Type B pancreatic cell (in vitro differentiated cells): ENCODE results near the gene IFNE. TPM values are rescaled to one million over a fixed set of nuclear protein-coding genes. Genes with fewer than 3 reads are reported as not detected.
"Not testable (repeated sequence)": the region's sequence is repeated elsewhere in the genome, so short reads cannot be mapped to it uniquely, and the experiment has no call there.

ENCODE experiments used
- DNase-seq: peaks from one replicate; pipeline ENCODE4 v3.0.0; 2021; ENCODE audit warnings: mixed read lengths; ENCODE audit not compliant: unreplicated experiment; ENCODE audit errors: extremely low spot score
- H3K27ac Mint-ChIP-seq: 2 replicates; pipeline ENCODE4 v1.8.0; 2021; ENCODE audit warnings: mild to moderate bottlenecking, mixed read lengths
- H3K27me3 Mint-ChIP-seq: 2 replicates; pipeline ENCODE4 v1.8.0; 2021; ENCODE audit warnings: mixed read lengths
- H3K36me3 Mint-ChIP-seq: 2 replicates; pipeline ENCODE4 v1.8.0; 2021; ENCODE audit warnings: mixed read lengths
- H3K4me1 Mint-ChIP-seq: one replicate; pipeline ENCODE4 v1.8.0; 2021; ENCODE audit warnings: mixed read lengths; ENCODE audit not compliant: unreplicated experiment
- H3K4me3 Mint-ChIP-seq: 2 replicates; pipeline ENCODE4 v1.8.0; 2021; ENCODE audit warnings: mild to moderate bottlenecking, mixed read lengths
- H3K9me3 Mint-ChIP-seq: 2 replicates; pipeline ENCODE4 v1.8.0; 2021; ENCODE audit warnings: mixed read lengths
- total RNA-seq: library from RNA; stranded (reverse); gene quantifications from 2 replicates; pipeline ENCODE4 v1.2.1, GENCODE V29; 2021; ENCODE audit warnings: low replicate concordance
- TF ChIP-seq, protein P1 (sequence below): fragments of 200-600 bp; sonication (generic); conservative IDR thresholded peaks from 2 replicates; pipeline ENCODE4 v1.5.0; 2021; ENCODE audit warnings: antibody characterized with exemption, mild to moderate bottlenecking

IFNE gene
- total RNA-seq, 1 donor from 2014 or later = 0.75 TPM

DNA sequence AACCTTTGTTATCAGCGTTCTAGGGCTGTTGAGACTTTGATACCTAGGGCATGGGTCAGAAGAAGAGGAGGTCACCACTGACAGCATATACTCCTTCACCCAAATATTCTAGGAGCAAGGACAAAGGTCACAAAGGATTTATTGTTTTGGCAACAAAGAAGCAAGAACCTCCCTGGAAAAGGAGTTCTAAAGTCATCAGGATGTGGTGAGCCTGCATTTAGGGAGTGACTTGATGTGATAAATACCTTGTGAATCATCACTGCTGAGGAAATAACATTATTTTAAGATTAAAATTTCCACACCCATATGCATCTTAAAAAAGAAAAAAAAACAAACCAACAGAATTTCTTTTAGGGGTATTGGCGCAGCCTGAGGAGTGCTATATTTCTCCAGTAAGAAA, 28.0 kb downstream of the IFNE start:
- H3K27me3 Mint-ChIP-seq = no peaks in the 10 kb centered on the region
- H3K4me3 Mint-ChIP-seq = no peak overlapping the region
- no peaks in the 10 kb centered on the region for H3K36me3 Mint-ChIP-seq
- TF ChIP-seq, protein P1, sequence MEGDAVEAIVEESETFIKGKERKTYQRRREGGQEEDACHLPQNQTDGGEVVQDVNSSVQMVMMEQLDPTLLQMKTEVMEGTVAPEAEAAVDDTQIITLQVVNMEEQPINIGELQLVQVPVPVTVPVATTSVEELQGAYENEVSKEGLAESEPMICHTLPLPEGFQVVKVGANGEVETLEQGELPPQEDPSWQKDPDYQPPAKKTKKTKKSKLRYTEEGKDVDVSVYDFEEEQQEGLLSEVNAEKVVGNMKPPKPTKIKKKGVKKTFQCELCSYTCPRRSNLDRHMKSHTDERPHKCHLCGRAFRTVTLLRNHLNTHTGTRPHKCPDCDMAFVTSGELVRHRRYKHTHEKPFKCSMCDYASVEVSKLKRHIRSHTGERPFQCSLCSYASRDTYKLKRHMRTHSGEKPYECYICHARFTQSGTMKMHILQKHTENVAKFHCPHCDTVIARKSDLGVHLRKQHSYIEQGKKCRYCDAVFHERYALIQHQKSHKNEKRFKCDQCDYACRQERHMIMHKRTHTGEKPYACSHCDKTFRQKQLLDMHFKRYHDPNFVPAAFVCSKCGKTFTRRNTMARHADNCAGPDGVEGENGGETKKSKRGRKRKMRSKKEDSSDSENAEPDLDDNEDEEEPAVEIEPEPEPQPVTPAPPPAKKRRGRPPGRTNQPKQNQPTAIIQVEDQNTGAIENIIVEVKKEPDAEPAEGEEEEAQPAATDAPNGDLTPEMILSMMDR = no peak
- DNase-seq = no peak
- no peak overlapping the region for H3K27ac Mint-ChIP-seq
- no peaks in the 10 kb centered on the region for H3K4me1 Mint-ChIP-seq
- no peaks in the 10 kb centered on the region for H3K9me3 Mint-ChIP-seq

DNA sequence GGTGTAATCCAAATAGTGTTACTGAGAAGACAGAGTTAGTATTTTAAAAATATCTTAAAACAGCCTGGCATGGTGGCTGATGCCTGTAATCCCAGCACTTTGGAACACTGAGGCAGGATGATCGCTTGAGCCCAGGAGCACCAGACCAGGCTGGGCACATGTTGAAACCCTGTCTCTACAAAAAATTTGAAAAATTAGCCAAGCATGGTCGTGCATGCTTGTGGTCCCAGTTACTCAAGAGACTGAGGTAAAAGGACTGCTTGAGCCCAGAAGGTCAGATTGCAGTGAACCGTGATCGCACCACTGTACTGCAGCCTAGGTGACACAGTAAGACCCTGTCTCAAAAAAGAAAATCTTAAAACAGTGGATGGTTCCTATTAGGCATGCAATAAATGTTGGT, 29.4 kb downstream of the IFNE start:
- TF ChIP-seq, protein P1 = no peak
- H3K27ac Mint-ChIP-seq = no peak overlapping the region
- H3K27me3 Mint-ChIP-seq = no peaks in the 10 kb centered on the region
- H3K4me3 Mint-ChIP-seq = no peak overlapping the region
- H3K9me3 Mint-ChIP-seq = no peaks in the 10 kb centered on the region
- no peak for DNase-seq
- no peaks in the 10 kb centered on the region for H3K4me1 Mint-ChIP-seq
- H3K36me3 Mint-ChIP-seq = no peaks in the 10 kb centered on the region

DNA sequence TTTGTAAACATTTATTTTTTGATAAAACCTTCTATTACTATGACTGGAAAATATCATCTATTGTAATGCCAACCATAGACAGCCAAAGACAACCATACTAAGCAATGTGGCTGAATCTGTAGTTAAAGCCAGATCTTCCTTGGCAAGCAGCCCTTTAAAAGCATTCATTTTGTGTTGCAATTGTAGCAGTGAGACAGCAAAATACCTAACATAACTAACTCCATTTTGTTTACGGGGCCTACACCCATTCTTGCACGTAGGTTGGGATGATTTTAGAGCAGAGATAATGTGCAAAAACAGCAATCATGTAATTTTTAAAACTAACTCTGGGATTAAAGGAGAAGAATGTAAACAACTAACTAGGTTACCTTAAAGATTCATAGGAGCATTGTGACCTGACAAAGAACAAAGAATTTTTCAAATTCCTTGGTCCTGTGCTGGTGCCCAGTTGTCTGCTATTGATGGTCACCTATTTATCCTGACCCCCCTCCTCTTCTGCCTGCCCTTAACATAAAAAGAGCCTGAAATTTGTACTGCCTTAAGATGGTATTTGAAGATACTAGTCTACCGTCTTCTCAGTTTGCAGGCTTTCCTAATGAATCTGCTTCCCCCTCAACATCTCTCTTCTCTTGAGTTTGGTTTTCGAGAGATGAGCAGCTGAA, 31.2 kb downstream of the IFNE start:
- no peak for DNase-seq
- TF ChIP-seq, protein P1 = no peak
- Mint-ChIP-seq H3K27me3 (no peaks in the 10 kb centered on the region), H3K4me3 (no peak overlapping the region), H3K36me3 (no peaks in the 10 kb centered on the region), H3K27ac (no peak overlapping the region), H3K4me1 (no peaks in the 10 kb centered on the region), H3K9me3 (no peaks in the 10 kb centered on the region)

DNA sequence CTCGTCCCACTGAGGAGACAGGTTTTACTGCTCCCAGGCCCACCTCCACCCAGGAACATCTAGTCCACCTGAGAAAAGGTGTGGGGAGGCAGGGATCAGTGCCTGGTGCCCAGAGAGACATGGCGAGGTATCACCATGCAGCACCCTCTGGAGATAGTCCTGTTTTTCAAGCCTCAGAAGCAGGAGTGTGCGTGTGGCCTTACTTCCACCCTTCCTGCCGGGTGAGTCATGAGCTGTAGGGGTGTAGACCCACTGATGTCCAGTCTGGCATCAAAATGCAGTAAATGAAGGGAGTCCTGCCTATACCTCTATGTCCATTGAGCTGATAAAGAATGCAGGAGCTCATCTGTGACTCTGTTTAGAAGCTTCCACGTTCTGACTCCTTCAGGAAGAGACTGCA, 32.8 kb downstream of the IFNE start:
- not testable (repeated sequence) for H3K9me3 Mint-ChIP-seq, H3K4me1 Mint-ChIP-seq, H3K27ac Mint-ChIP-seq, H3K36me3 Mint-ChIP-seq, DNase-seq, H3K4me3 Mint-ChIP-seq, H3K27me3 Mint-ChIP-seq

DNA sequence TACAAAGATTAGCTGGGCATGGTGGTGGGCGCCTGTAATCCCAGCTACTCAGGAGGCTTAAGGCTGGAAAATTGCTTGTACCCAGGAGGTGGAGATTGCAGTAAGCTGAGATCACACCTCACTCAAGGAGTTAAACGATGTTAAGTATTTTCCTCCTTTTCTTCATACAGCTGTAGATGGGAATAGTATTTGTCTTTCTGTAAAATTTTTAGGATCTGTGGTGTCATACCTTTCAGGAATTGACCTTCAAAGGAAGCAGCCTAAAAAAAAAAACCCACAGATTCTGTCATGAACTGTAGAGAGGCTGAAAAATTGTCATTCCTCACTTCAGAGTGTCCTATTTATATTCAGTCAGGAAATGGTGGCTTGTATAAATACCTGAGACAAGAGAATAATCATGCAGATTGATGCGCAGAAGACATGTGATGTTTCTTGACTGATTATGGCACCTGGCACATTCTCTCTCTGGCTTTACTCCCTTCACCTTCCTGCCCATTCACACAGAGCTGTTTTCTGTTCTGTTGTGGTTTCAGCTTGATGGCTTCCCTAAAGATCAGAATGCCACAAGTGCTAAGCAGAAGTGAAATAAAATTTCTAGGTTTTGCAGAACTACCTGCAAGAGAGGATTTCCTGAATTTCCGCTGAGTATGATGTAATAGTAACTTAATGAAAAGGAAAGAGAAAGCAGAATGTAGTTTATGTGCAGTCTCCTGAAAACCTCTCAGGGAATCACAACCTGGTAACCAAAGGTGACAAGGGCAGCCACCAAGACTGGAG, 38.1 kb downstream of the IFNE start:
- Mint-ChIP-seq H3K4me1 (no peaks in the 10 kb centered on the region), H3K27me3 (no peaks in the 10 kb centered on the region), H3K9me3 (no peaks in the 10 kb centered on the region), H3K27ac (no peak overlapping the region), H3K36me3 (no peaks in the 10 kb centered on the region), H3K4me3 (no peak overlapping the region)
- no peak for DNase-seq
- TF ChIP-seq, protein P1 = no peak

DNA sequence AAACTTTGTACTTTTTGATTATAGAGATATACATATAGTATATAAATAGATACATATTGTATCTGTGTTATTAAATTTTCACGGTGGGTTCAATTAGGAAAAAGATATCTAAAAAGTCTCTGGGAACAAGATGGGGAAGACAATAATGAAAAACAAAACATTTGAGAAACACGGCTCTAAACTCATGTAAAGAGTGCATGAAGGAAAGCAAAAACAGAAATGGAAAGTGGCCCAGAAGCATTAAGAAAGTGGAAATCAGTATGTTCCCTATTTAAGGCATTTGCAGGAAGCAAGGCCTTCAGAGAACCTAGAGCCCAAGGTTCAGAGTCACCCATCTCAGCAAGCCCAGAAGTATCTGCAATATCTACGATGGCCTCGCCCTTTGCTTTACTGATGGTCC, 42.0 kb downstream of the IFNE start, which contains the start of gene IFNA1:
TSS of gene IFNA1 (plus strand) at position 301 of the 400 bp plus-strand sequence. CDS start at position 370, 69 bp downstream.
- no peaks in the 10 kb centered on the region for H3K4me1 Mint-ChIP-seq
- no peaks in the 10 kb centered on the region for H3K9me3 Mint-ChIP-seq

DNA sequence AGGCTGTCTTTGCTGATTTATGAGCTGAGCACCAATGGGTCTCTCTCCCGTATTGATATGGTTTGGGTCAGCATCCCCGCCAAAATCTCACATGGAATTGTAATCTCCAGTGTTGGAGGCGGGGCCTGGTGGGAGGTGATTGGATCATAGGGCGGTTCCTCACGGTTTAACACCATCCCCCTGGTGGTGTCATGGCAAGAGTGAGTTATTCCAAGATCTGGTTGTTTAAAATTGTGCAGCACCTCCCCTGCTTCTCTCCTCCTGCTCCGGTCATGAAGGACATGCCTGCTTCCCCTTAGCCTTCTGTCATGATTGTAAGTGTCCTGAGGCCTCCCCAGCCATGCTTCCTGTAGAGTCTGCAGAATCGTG, 47.1 kb downstream of the IFNE start:
- H3K4me3 Mint-ChIP-seq, H3K36me3 Mint-ChIP-seq, DNase-seq, H3K4me1 Mint-ChIP-seq, H3K27ac Mint-ChIP-seq, H3K27me3 Mint-ChIP-seq, H3K9me3 Mint-ChIP-seq: not testable (repeated sequence)

More for the DNA sequence above, 42.0 kb downstream of the IFNE start, which contains the start of gene IFNA1:
- TF ChIP-seq, protein P1 = no peak
- H3K27ac Mint-ChIP-seq = no peak within 1 kb of the TSS
- no peak for DNase-seq
- H3K36me3 Mint-ChIP-seq = no peaks in the 10 kb centered on the region
- no peak within 1 kb of the TSS for H3K4me3 Mint-ChIP-seq
- no peaks in the 10 kb centered on the region for H3K27me3 Mint-ChIP-seq
